RWPE2 (cell line): ENCODE data around the gene PSMB5.

Experiments used
- ATAC-seq: fragments of 200-7000 bp; cut with Tn5 transposase; 3 replicates; pipeline ENCODE4 v1.9.1; 2021; ENCODE audit warnings: low read depth
- DNase-seq: peaks from one replicate; pipeline ENCODE4 v3.0.0-alpha.2; 2020; ENCODE audit warnings: low spot score
- H3K27ac ChIP-seq: fragments of 450-650 bp; 2 replicates; pipeline ENCODE4 v1.5.1; 2017; ENCODE audit warnings: mild to moderate bottlenecking; ENCODE audit not compliant: poor library complexity, severe bottlenecking
- H3K27me3 ChIP-seq: fragments of 250-450 bp; sonication (Bioruptor Pico); 2 replicates; pipeline ENCODE4 v1.5.1; 2021; ENCODE audit warnings: mild to moderate bottlenecking, moderate library complexity; ENCODE audit not compliant: insufficient read depth, poor library complexity, severe bottlenecking
- H3K36me3 ChIP-seq: fragments of 250-450 bp; sonication (Bioruptor Pico); 2 replicates; pipeline ENCODE4 v1.5.1; 2020; ENCODE audit warnings: low read depth, mild to moderate bottlenecking, moderate library complexity
- H3K4me1 ChIP-seq: fragments of 250-450 bp; sonication (Bioruptor Pico); 2 replicates; pipeline ENCODE4 v1.5.1; 2021; ENCODE audit warnings: mild to moderate bottlenecking, moderate library complexity; ENCODE audit not compliant: insufficient read depth, poor library complexity, severe bottlenecking
- H3K4me3 ChIP-seq: fragments of 250-450 bp; sonication (Bioruptor Pico); 2 replicates; pipeline ENCODE4 v1.5.1; 2021; ENCODE audit warnings: mild to moderate bottlenecking, moderate library complexity; ENCODE audit not compliant: severe bottlenecking
- H3K9me3 ChIP-seq: fragments of 250-450 bp; sonication (Bioruptor Pico); 2 replicates; pipeline ENCODE4 v1.5.1; 2021; ENCODE audit warnings: mild to moderate bottlenecking, moderate library complexity; ENCODE audit not compliant: severe bottlenecking
- TF ChIP-seq, protein P1 (sequence below): fragments of 450-650 bp; IDR thresholded peaks from one replicate; pipeline ENCODE4 v1.5.1; 2017; ENCODE audit warnings: mild to moderate bottlenecking, moderate library complexity; ENCODE audit not compliant: poor library complexity, severe bottlenecking

Gene PSMB5

DNA sequence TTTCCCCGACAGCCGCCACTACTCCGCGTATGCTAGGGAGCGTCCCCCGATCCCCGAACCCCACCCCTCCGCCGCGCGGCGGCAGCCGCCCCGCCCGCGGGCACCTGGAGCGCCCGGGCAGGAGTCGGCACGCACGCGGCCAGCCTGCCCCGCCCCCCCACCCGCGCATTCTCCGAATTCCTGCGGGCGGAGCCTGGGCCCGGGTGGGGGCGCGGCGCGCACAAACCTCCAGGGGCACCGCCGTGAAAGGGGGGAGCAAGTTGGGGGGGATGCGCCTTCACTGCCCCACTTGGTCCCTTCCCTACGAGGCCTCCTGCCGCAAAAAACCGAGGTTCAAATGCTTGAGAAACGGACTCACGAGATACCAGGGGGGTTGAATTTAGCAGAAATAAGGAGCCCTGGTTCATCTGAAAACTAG lies 54.0 kb downstream of the PSMB5 start:
- TF ChIP-seq, protein P1, sequence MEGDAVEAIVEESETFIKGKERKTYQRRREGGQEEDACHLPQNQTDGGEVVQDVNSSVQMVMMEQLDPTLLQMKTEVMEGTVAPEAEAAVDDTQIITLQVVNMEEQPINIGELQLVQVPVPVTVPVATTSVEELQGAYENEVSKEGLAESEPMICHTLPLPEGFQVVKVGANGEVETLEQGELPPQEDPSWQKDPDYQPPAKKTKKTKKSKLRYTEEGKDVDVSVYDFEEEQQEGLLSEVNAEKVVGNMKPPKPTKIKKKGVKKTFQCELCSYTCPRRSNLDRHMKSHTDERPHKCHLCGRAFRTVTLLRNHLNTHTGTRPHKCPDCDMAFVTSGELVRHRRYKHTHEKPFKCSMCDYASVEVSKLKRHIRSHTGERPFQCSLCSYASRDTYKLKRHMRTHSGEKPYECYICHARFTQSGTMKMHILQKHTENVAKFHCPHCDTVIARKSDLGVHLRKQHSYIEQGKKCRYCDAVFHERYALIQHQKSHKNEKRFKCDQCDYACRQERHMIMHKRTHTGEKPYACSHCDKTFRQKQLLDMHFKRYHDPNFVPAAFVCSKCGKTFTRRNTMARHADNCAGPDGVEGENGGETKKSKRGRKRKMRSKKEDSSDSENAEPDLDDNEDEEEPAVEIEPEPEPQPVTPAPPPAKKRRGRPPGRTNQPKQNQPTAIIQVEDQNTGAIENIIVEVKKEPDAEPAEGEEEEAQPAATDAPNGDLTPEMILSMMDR, result no peak
- peak; percentile 2; the same call in 2 of the 3 replicates for ATAC-seq
- Histone ChIP-seq H3K4me3 (peak overlapping the region; percentile 91), H3K4me1 (peaks cover 34% of the 10 kb centered on the region), H3K27me3 (no peaks in the 10 kb centered on the region), H3K9me3 (no peaks in the 10 kb centered on the region), H3K36me3 (peaks cover 56% of the 10 kb centered on the region), H3K27ac (peak overlapping the region; percentile 100)
- peak; percentile 84 for DNase-seq

DNA sequence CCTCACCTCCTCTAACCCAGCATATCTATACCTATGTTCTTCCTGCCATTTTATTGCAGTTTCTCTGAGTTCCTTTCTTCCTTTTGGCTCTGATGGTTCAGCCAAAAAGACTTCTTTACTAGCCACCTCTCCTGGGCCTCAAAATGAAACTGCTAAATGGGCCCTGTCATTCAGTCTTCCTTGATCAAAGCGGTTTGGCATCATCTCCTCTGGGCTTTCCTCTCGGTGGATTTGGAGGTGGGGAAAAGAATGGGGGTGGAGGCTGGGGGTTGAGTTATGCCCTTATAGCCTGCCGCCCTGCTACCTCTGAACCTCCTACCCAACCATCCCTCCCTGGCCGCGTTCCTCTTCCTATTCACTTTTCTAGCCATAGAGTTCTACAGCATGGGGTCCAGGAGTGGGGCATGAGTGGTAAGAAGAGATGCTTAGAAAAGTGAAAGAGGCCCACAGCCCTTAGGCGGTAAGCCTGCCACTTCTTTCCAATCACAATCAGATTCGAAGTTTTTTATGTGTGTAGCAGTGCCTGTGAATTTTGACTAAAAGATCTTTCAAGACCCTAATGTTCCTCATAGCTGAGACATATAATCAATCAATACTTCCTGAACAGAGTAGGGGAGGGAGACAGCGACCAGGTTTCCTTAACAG lies 54.8 kb downstream of the PSMB5 start:
- H3K4me1 ChIP-seq, result peaks cover 42% of the 10 kb centered on the region
- peak overlapping the region; percentile 91 for H3K4me3 ChIP-seq
- TF ChIP-seq, protein P1, result no peak
- H3K27ac ChIP-seq, result peak overlapping the region; percentile 100
- no peak for DNase-seq
- no peaks in the 10 kb centered on the region for H3K9me3 ChIP-seq
- H3K36me3 ChIP-seq, result peaks cover 64% of the 10 kb centered on the region
- no peak for ATAC-seq
- no peaks in the 10 kb centered on the region for H3K27me3 ChIP-seq

DNA sequence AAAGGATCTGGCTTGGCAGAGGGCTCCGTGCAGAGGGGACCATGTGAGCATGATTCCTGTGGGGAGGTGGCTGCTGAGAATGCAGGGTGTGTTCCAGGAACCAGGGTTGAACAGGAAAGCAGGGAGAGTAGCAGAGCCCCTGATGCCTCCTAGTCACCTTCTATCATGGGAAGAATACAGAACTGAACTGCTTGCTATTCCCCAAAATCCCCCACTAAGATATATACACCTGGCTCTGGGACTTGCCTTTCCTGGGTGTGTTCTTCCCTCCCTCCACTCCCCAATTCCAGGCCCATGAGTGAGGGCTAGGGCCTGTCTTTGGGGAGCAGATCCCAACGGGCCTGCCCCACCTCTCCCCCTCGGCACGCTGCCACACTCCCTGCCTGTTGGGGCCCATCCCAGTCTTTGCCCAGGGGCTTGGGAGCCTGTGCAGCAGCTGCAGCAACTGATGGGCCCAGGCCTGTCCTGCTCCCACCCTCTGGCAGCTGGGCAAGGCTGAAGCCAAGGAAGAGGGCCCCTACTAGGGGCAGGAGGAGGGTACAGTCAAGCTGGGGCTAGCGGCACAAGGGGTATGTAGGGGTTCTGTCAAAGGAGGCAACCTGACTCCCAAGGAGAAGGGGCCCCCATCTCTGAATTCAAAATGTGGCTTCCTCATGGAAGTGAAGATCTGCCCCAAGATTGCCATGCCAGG lies 55.6 kb downstream of the PSMB5 start:
- ATAC-seq (peak; percentile 55), DNase-seq (peak; percentile 100)
- H3K27ac ChIP-seq, result peak overlapping the region; percentile 100
- no peaks in the 10 kb centered on the region for H3K9me3 ChIP-seq
- H3K36me3 ChIP-seq, result peaks cover 71% of the 10 kb centered on the region
- H3K27me3 ChIP-seq, result no peaks in the 10 kb centered on the region
- peak overlapping the region; percentile 91 for H3K4me3 ChIP-seq
- peaks cover 50% of the 10 kb centered on the region for H3K4me1 ChIP-seq
- TF ChIP-seq, protein P1, result peak; percentile 30

GRCh38 chr14:22978487-22978837 lies 56.2 kb downstream of the PSMB5 start:
- TF ChIP-seq, protein P1, result no peak
- Histone ChIP-seq H3K27ac (peak overlapping the region; percentile 100), H3K9me3 (no peaks in the 10 kb centered on the region), H3K4me1 (peaks cover 50% of the 10 kb centered on the region), H3K36me3 (peaks cover 75% of the 10 kb centered on the region), H3K4me3 (no peak overlapping the region), H3K27me3 (no peaks in the 10 kb centered on the region)
- DNase-seq, result no peak
- no peak for ATAC-seq
